Activated CD4-positive, alpha-beta memory T cell treated with anti-CD3 and anti-CD28 coated beads, Interleukin-2, amount 10 ng/mL, durations not matched to agents 7 days and 5 days (primary cell): ENCODE results near the gene PSPC1. TPM values are rescaled to one million over a fixed set of nuclear protein-coding genes. Genes with fewer than 3 reads are reported as not detected.

Experiments used
- CTCF ChIA-PET: fragments of 350-600 bp; sonication (Branson Sonifier 250); formaldehyde crosslinking; loops from one replicate; lab custom pipeline; 2021; ENCODE audit warnings: antibody characterized with exemption, inconsistent platforms; lab: Charles Lee
- POLR2A ChIA-PET: fragments of 350-600 bp; sonication (Branson Sonifier 250); formaldehyde crosslinking; loops from one replicate; lab custom pipeline; 2021; ENCODE audit warnings: antibody characterized with exemption; lab: Charles Lee
- DNase-seq: peaks from one replicate; pipeline ENCODE4 v3.0.0-alpha.2; 2020
- H3K27ac Mint-ChIP-seq: one replicate; pipeline ENCODE4 v1.8.0; 2021; ENCODE audit warnings: mild to moderate bottlenecking, mixed read lengths
- H3K27me3 Mint-ChIP-seq: one replicate; pipeline ENCODE4 v1.8.0; 2021; ENCODE audit warnings: mixed read lengths
- H3K36me3 Mint-ChIP-seq: one replicate; pipeline ENCODE4 v1.8.0; 2021; ENCODE audit warnings: low read depth, mixed read lengths
- H3K4me1 Mint-ChIP-seq: one replicate; pipeline ENCODE4 v1.8.0; 2021; ENCODE audit warnings: mixed read lengths
- H3K4me3 Mint-ChIP-seq: one replicate; pipeline ENCODE4 v1.8.0; 2021; ENCODE audit warnings: mild to moderate bottlenecking, mixed read lengths
- H3K9me3 Mint-ChIP-seq: one replicate; pipeline ENCODE4 v1.8.0; 2021; ENCODE audit warnings: mixed read lengths
- total RNA-seq, 2 experiments: library from RNA; stranded (reverse); gene quantifications; one replicate each; pipeline ENCODE4 v1.2.3, GENCODE V29; 2021

Gene PSPC1
- total RNA-seq, 2 experiments from 2014 or later, result 66.6 to 69.4 TPM

DNA sequence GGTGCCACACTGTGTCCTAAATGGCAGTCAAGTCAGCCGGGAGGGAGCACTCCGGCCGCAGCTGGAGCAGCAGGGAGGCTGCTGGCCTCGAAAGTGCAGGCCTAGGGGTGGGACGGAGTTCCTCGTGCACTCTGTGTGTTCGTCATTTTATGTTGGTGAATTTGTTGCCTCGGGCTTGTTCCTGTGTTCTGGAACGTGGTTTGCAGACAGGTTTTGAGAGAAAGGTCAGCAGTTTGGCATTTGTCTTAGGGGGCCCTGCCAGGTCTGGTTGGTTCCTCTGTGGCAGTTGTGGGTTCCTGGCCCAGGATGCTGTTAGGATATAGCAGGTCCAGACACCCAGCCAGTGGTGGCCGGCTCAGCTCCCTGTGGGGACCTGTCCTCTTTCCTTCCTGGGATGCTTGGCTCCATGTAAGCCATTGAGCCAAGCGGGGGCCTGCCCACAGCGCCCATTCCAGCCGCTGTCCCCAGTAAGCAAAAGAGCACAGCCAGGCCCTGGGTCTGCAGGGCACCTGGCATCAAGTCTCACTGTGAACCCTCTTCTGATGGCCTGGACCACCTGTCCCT is 119.2 kb downstream of the PSPC1 start:
- H3K9me3 Mint-ChIP-seq, result no peaks in the 10 kb centered on the region
- DNase-seq, result no peak
- H3K27me3 Mint-ChIP-seq, result no peaks in the 10 kb centered on the region
- peaks cover 67% of the 10 kb centered on the region for H3K36me3 Mint-ChIP-seq
- CTCF ChIA-PET, result no interaction called here
- peaks cover 3% of the 10 kb centered on the region for H3K4me1 Mint-ChIP-seq
- H3K27ac Mint-ChIP-seq, result no peak overlapping the region
- POLR2A ChIA-PET, result interaction anchor here (1.1 kb wide), 1 partner anchor 200 kb away, joined by 4 read pairs; no protein-coding TSS in a partner anchor
- H3K4me3 Mint-ChIP-seq, result no peak overlapping the region

DNA sequence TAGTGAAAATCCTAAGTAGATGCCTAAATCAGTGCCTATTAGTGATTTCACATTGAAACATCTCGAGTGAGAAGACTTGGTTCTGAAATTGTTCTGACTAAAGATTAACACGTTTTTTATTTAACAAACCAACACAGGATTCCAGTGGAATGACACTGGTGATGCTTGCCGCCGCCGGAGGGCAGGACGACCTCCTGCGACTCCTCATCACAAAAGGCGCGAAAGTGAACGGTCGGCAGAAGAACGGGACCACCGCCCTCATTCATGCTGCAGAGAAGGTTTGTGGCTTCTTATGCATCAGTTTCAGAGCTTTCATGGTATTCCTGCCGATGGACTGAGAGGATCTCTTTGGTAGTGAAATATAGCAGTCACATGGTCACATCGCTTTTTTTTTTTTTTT is 121.2 kb downstream of the PSPC1 start:
- Mint-ChIP-seq H3K36me3 (peaks cover 57% of the 10 kb centered on the region), H3K27me3 (no peaks in the 10 kb centered on the region), H3K4me1 (peaks cover 3% of the 10 kb centered on the region), H3K9me3 (no peaks in the 10 kb centered on the region), H3K27ac (no peak overlapping the region), H3K4me3 (no peak overlapping the region)
- DNase-seq, result no peak
- ChIA-PET CTCF (no interaction called here), POLR2A (no interaction called here)

DNA sequence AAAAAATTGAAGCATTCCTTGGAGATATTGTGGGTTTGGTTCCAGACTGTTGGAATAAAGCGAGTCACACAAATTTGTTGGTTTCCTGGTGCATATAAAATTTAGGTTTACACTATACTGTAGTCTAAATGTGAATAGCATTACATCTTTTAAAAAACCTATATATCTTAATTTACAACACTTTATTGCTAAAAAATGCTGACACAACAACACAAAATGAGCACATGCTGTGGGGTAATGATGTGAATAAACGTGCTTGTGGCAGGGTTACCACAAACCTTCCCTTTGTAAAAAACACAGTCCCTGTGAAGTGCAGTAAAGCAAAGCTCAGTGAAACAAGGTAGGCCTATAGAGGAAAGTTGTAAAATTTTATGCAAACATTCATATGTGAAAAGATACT is 121.6 kb downstream of the PSPC1 start:
- no peak for DNase-seq
- Mint-ChIP-seq H3K27me3 (no peaks in the 10 kb centered on the region), H3K27ac (no peak overlapping the region), H3K4me1 (peaks cover 3% of the 10 kb centered on the region), H3K36me3 (peaks cover 53% of the 10 kb centered on the region), H3K4me3 (no peak overlapping the region), H3K9me3 (no peaks in the 10 kb centered on the region)
- ChIA-PET POLR2A (no interaction called here), CTCF (no interaction called here)

DNA sequence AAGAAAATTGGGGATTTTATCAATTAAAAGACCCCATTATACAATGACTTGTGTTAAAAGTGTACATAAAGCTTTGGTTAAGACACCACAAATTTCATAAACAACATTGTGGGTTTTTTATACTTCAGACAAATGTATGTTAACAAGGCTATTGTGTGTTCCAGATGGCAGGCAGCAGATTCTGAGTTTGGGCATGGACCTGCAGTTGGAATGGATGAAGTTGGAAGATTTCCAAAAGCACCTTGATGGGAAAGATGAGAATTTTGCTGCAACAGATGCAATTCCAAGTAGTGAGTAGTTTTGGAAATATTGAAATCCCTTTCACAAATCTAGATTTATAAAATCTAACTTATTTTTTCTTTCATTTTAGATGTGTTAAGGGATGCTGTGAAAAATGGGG is 123.9 kb downstream of the PSPC1 start:
- Mint-ChIP-seq H3K27me3 (no peaks in the 10 kb centered on the region), H3K36me3 (peaks cover 42% of the 10 kb centered on the region), H3K9me3 (no peaks in the 10 kb centered on the region), H3K4me1 (no peaks in the 10 kb centered on the region), H3K27ac (no peak overlapping the region), H3K4me3 (no peak overlapping the region)
- ChIA-PET POLR2A (no interaction called here), CTCF (no interaction called here)
- no peak for DNase-seq

DNA sequence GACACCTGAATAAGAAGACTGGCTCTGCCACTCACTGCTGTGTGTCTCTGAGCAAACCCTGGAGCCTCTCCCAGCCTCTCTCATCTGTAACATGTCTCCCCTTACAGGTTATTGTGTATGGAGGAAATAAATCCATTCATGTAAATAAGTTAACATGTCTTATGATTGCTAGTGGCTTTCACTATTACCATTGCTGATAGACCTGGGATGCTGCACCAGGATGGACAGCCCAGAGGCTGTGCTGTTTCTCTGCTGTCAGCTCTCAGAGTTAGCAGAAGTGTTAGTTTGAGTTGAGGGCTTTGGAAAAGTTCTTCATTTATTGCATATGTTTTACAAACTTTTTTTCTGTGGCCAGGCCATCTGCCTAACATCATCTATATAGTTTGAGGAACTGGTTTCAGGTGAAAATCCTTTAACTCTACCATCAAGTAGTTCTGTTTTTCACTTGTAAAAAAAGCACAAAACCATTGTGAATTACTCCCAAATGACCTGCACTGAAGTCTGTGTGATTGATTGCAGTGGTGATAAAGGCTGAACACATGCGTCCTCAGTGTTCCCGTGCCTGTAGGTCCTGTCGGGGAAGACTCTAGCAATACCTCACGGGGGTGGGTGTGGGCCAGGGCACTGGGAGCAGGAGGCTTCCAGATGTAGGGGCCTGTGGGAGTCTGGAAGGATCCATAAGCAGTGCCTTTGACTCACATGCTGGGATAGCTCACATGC is 124.7 kb downstream of the PSPC1 start:
- POLR2A ChIA-PET, result no interaction called here
- Mint-ChIP-seq H3K27me3 (no peaks in the 10 kb centered on the region), H3K9me3 (no peaks in the 10 kb centered on the region), H3K27ac (no peak overlapping the region), H3K4me3 (no peak overlapping the region), H3K4me1 (no peaks in the 10 kb centered on the region), H3K36me3 (peaks cover 42% of the 10 kb centered on the region)
- CTCF ChIA-PET, result no interaction called here
- no peak for DNase-seq

Other genes starting within 250 kb of the PSPC1 start
- gene TPTE2, start 221.4 kb downstream of the PSPC1 start, total RNA-seq, result under 1 TPM; 0.18 to 0.30 TPM
- gene MPHOSPH8, start 149.3 kb downstream of the PSPC1 start, total RNA-seq, result 10 to 100 TPM; 44.4 to 47.2 TPM
- gene ZMYM5, start 80.7 kb upstream of the PSPC1 start, total RNA-seq, result 10 to 100 TPM; 17.1 to 17.3 TPM
- 10 to 100 TPM; 61.8 TPM for gene ZMYM2, start 175.8 kb upstream of the PSPC1 start, total RNA-seq